ENCODE measurements around the gene CNIH3. TPM values are rescaled to one million over a fixed set of nuclear protein-coding genes. Genes with fewer than 3 reads are reported as not detected.

The CNIH3 gene
- total RNA-seq, 1 experiment from 2014 or later, result 3.4 TPM

DNA sequence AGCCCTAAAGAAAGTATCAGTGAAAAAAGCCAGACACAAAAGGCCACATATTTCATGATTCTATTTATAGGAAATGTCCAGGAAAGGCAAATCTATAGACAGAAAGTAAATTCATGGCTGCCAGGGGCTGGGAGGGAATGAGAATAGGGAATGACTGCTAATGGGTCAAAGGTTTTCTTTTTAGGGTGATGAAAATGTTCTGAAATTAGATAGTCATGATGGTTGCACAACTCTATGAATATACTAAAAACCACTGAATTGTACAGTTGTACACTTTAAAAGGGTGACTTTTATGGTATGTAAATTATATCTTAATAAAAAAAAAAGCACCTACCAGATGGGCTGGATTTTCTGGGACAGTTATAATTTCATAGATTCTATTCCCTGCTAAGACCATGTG lies 114.8 kb downstream of the CNIH3 start:
- CTCF ChIA-PET, result no interaction called here

DNA sequence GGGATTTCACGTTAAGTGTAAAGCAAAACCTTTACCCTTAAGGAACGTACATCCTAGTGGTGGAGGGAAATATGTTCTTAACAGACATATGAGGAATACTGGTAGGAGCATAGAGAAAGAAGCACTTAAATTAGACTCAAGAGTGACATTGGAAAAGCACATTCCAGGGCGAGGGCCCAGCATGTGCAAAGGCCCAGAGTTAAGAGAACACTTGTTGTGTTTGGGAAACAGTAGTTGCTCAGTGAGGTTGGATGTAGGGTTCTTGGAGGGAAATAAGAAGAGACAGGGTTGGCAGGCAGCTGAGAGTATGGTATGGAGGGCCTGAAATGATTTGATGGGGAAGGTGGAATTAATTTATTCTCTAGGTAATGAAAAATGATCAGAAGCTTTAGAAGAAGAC lies 115.5 kb downstream of the CNIH3 start:
- TF ChIP-seq CTCF (IDR thresholded peaks at IDR 0.05; ENCODE audit: unreplicated experiment), result no peak
- ChIA-PET CTCF (interaction anchor here (0.6 to 1.1 kb wide), 3 partner anchors 11 to 218 kb away, joined by 3 read pairs; no protein-coding TSS in a partner anchor), POLR2A (no interaction called here)
- DNase-seq (ENCODE audit: unreplicated experiment), result no peak
- intact Hi-C loops (cut with micrococcal nuclease), result no loop called here
- Mint-ChIP-seq H3K4me1 (ENCODE audit: insufficient read depth, unreplicated experiment) (peaks cover 38% of the 10 kb centered on the region), H3K9me3 (ENCODE audit: unreplicated experiment) (no peaks in the 10 kb centered on the region), H3K27me3 (ENCODE audit: insufficient read depth, unreplicated experiment) (no peaks in the 10 kb centered on the region), H3K4me3 (ENCODE audit: unreplicated experiment) (no peak overlapping the region), H3K36me3 (ENCODE audit: insufficient read depth, unreplicated experiment) (no peaks in the 10 kb centered on the region), H3K27ac (ENCODE audit: low read depth, unreplicated experiment) (no peak overlapping the region)
- no TSS peak for BruUV-seq (replicated peaks)

More for the DNA sequence above, 114.8 kb downstream of the CNIH3 start:
- no peak overlapping the region for H3K4me3 Mint-ChIP-seq (ENCODE audit: unreplicated experiment)
- DNase-seq (ENCODE audit: unreplicated experiment), result no peak
- intact Hi-C loops (cut with micrococcal nuclease), result no loop called here
- no peaks in the 10 kb centered on the region for H3K9me3 Mint-ChIP-seq (ENCODE audit: unreplicated experiment)
- H3K27ac Mint-ChIP-seq (ENCODE audit: low read depth, unreplicated experiment), result no peak overlapping the region
- no peaks in the 10 kb centered on the region for H3K36me3 Mint-ChIP-seq (ENCODE audit: insufficient read depth, unreplicated experiment)
- BruUV-seq (replicated peaks), result no TSS peak
- H3K27me3 Mint-ChIP-seq (ENCODE audit: insufficient read depth, unreplicated experiment), result no peaks in the 10 kb centered on the region
- TF ChIP-seq CTCF (IDR thresholded peaks at IDR 0.05; ENCODE audit: unreplicated experiment), result no peak
- POLR2A ChIA-PET, result interaction anchor here (0.7 kb wide), 1 partner anchor 649 kb away, joined by 3 read pairs; no protein-coding TSS in a partner anchor
- H3K4me1 Mint-ChIP-seq (ENCODE audit: insufficient read depth, unreplicated experiment), result peaks cover 45% of the 10 kb centered on the region

- no peak for DNase-seq (ENCODE audit: unreplicated experiment)
- Mint-ChIP-seq H3K9me3 (ENCODE audit: unreplicated experiment) (no peaks in the 10 kb centered on the region), H3K36me3 (ENCODE audit: insufficient read depth, unreplicated experiment) (no peaks in the 10 kb centered on the region), H3K4me3 (ENCODE audit: unreplicated experiment) (no peak overlapping the region), H3K27ac (ENCODE audit: low read depth, unreplicated experiment) (no peak overlapping the region), H3K27me3 (ENCODE audit: insufficient read depth, unreplicated experiment) (no peaks in the 10 kb centered on the region), H3K4me1 (ENCODE audit: insufficient read depth, unreplicated experiment) (peaks cover 38% of the 10 kb centered on the region)
- ChIA-PET CTCF (interaction anchor here (0.6 to 1.3 kb wide), 3 partner anchors 10 to 219 kb away, joined by 3 to 4 read pairs (median 3); no protein-coding TSS in a partner anchor), POLR2A (no interaction called here)
- TF ChIP-seq CTCF (IDR thresholded peaks at IDR 0.05; ENCODE audit: unreplicated experiment), result no peak
- no TSS peak for BruUV-seq (replicated peaks)
- intact Hi-C loops (cut with micrococcal nuclease), result no loop called here
Measured at GRCh38 chr1:224732377-224733026, 116.4 kb downstream of the CNIH3 start.

GRCh38 chr1:224733027-224733911 lies 117.2 kb downstream of the CNIH3 start:
- Mint-ChIP-seq H3K36me3 (ENCODE audit: insufficient read depth, unreplicated experiment) (no peaks in the 10 kb centered on the region), H3K9me3 (ENCODE audit: unreplicated experiment) (no peaks in the 10 kb centered on the region), H3K27me3 (ENCODE audit: insufficient read depth, unreplicated experiment) (no peaks in the 10 kb centered on the region), H3K27ac (ENCODE audit: low read depth, unreplicated experiment) (no peak overlapping the region), H3K4me3 (ENCODE audit: unreplicated experiment) (no peak overlapping the region), H3K4me1 (ENCODE audit: insufficient read depth, unreplicated experiment) (peaks cover 37% of the 10 kb centered on the region)
- CTCF ChIA-PET, result interaction anchor here (0.8 to 1.5 kb wide), 4 partner anchors 10 to 119 kb away, joined by 3 to 6 read pairs (median 4); no protein-coding TSS in a partner anchor
- no peak for TF ChIP-seq CTCF (IDR thresholded peaks at IDR 0.05; ENCODE audit: unreplicated experiment)
- POLR2A ChIA-PET, result interaction anchor here (0.6 kb wide), 1 partner anchor 845 kb away, joined by 3 read pairs; no protein-coding TSS in a partner anchor
- no TSS peak for BruUV-seq (replicated peaks)
- DNase-seq (ENCODE audit: unreplicated experiment), result no peak
- intact Hi-C loops (cut with micrococcal nuclease), result no loop called here

All from MCF 10A (cell line).